Liver (tissue), 10 donors: ENCODE measurements around the gene DYNC2LI1. TPM values are rescaled to one million over a fixed set of nuclear protein-coding genes. Genes with fewer than 3 reads are reported as not detected.
A peak's percentile ranks its signal among the peaks of the same experiment; 100 is the strongest.

Source experiments
- DNase-seq: peaks from one replicate; pipeline ENCODE4 v3.0.0-alpha.2; 2017; ENCODE audit warnings: low spot score
- H3K27ac ChIP-seq, 2 donors: one replicate each; pipeline ENCODE4 v1.7.0; 2013; ENCODE audit warnings: inconsistent platforms in 2 of 2, low read length in 2 of 2, control low read depth in 1 of 2, low read depth in 1 of 2, mild to moderate bottlenecking in 1 of 2
- H3K27me3 ChIP-seq, 4 donors: one replicate each; pipeline versions ENCODE4 v1.6.1 to v1.7.0; 2013; ENCODE audit warnings: low read length in 3 of 4, inconsistent platforms in 1 of 4, mild to moderate bottlenecking in 1 of 4, moderate library complexity in 1 of 4; ENCODE audit not compliant: control insufficient read depth in 4 of 4, insufficient read depth in 4 of 4
- H3K36me3 ChIP-seq, 4 donors: one replicate each; pipeline versions ENCODE4 v1.6.1 to v1.7.0; 2013; ENCODE audit warnings: low read length in 3 of 4, mild to moderate bottlenecking in 3 of 4, low read depth in 1 of 4, moderate library complexity in 1 of 4; ENCODE audit not compliant: control insufficient read depth in 4 of 4, insufficient read depth in 3 of 4
- H3K4me1 ChIP-seq, 4 donors: one replicate each; pipeline versions ENCODE4 v1.6.1 to v1.7.0; 2013; ENCODE audit warnings: low read length in 3 of 4, mild to moderate bottlenecking in 3 of 4, moderate library complexity in 1 of 4; ENCODE audit not compliant: control insufficient read depth in 4 of 4, insufficient read depth in 4 of 4
- H3K4me3 ChIP-seq, 3 donors: one replicate each; pipeline versions ENCODE4 v1.6.1 to v1.7.0; 2013; ENCODE audit warnings: low read length in 3 of 3, control low read depth in 1 of 3, low read depth in 1 of 3, mild to moderate bottlenecking in 1 of 3
- H3K9ac ChIP-seq, 2 donors: one replicate each; pipeline ENCODE4 v1.7.0; 2013; ENCODE audit warnings: low read length in 2 of 2, mild to moderate bottlenecking in 2 of 2, moderate library complexity in 2 of 2, control low read depth in 1 of 2, low read depth in 1 of 2
- H3K9me3 ChIP-seq, 4 donors: one replicate each; pipeline versions ENCODE4 v1.6.1 to v1.7.0; 2013; ENCODE audit warnings: low read length in 3 of 4; ENCODE audit not compliant: control insufficient read depth in 4 of 4
- EGR1 ChIP-seq, 2 donors: IDR thresholded peaks; 2 replicates each; pipeline ENCODE4 v1.6.1; 2016 to 2018; ENCODE audit warnings: antibody characterized with exemption in 2 of 2, low read depth in 2 of 2
- FOXA1 ChIP-seq: IDR thresholded peaks from 2 replicates; pipeline ENCODE4 v1.6.1; 2016; ENCODE audit warnings: antibody characterized with exemption
- GABPA ChIP-seq, 2 donors: IDR thresholded peaks in 1 of 2; conservative IDR thresholded peaks in 1 of 2; 2 replicates each; pipeline ENCODE4 v1.6.1; 2016; ENCODE audit warnings: antibody characterized with exemption in 2 of 2, mild to moderate bottlenecking in 1 of 2, moderate library complexity in 1 of 2
- HNF4A ChIP-seq, 2 donors: conservative IDR thresholded peaks; 2 replicates each; pipeline ENCODE4 v1.6.1; 2016; ENCODE audit warnings: antibody characterized with exemption in 2 of 2, mild to moderate bottlenecking in 2 of 2
- HNF4G ChIP-seq: IDR thresholded peaks from 2 replicates; pipeline ENCODE4 v1.6.1; 2016; ENCODE audit warnings: antibody characterized with exemption
- JUND ChIP-seq, 2 donors: IDR thresholded peaks; 2 replicates each; pipeline ENCODE4 v1.6.1; 2016; ENCODE audit warnings: antibody characterized with exemption in 2 of 2
- RAD21 ChIP-seq, 2 donors: IDR thresholded peaks; 2 replicates each; pipeline ENCODE4 v1.6.1; 2016; ENCODE audit warnings: antibody characterized with exemption in 2 of 2, mild to moderate bottlenecking in 2 of 2
- RXRA ChIP-seq, 2 donors: IDR thresholded peaks; 2 replicates each; pipeline ENCODE4 v1.6.1; 2017 to 2018; ENCODE audit warnings: antibody characterized with exemption in 2 of 2, mild to moderate bottlenecking in 1 of 2
- SP1 ChIP-seq: IDR thresholded peaks from 2 replicates; pipeline ENCODE4 v1.6.1; 2018; ENCODE audit warnings: antibody characterized with exemption, mild to moderate bottlenecking
- TAF1 ChIP-seq: conservative IDR thresholded peaks from 2 replicates; pipeline ENCODE4 v1.6.1; 2016; ENCODE audit warnings: antibody characterized with exemption, mild to moderate bottlenecking
- WGBS: extraction: QIAGEN DNeasy Blood & Tissue Kit; methylation state at CpG from one replicate; pipeline ENCODE4 v1.1.7; 2013; 5-methylcytosine and 5-hydroxymethylcytosine counted together
- polyA plus RNA-seq, 2 donors: library from polyadenylated mRNA; stranded (reverse) in 1 of 2; unstranded in 1 of 2; fragments of 200-250 nt in 1 of 2; fragments of >200 nt in 1 of 2; fragmentation: Nextera tagmentation in 1 of 2; extraction: Ambion mirVana in 1 of 2; gene quantifications; one replicate each; pipeline versions ENCODE4 v1.2.1 to v1.2.3, GENCODE V29; 2013 to 2015
- small RNA-seq: library from RNA; depleted of rRNA; stranded (forward); fragments of <200 nt; gene quantifications from one replicate; pipeline ENCODE3, GENCODE V24; 2014
- total RNA-seq, 2 donors: library from RNA; depleted of rRNA; stranded (reverse); fragments of >200 nt; gene quantifications; one replicate each; pipeline ENCODE4 v1.2.3, GENCODE V29; 2014
- TF ChIP-seq, protein P1 (sequence below): IDR thresholded peaks from 2 replicates; pipeline ENCODE4 v1.6.1; 2016; ENCODE audit warnings: antibody characterized with exemption, mild to moderate bottlenecking
- TF ChIP-seq, protein P2 (sequence below): IDR thresholded peaks from 2 replicates; pipeline ENCODE4 v1.6.1; 2016; ENCODE audit warnings: antibody characterized with exemption
- donor health status: healthy.
- donor health status: healthy.
- donor health status: healthy.
- donor health status: healthy.
- donor health status: healthy.

DYNC2LI1 gene
- total and polyA plus RNA-seq, 4 donors, result 5.4 to 6.1 (median 5.7) TPM

DNA sequence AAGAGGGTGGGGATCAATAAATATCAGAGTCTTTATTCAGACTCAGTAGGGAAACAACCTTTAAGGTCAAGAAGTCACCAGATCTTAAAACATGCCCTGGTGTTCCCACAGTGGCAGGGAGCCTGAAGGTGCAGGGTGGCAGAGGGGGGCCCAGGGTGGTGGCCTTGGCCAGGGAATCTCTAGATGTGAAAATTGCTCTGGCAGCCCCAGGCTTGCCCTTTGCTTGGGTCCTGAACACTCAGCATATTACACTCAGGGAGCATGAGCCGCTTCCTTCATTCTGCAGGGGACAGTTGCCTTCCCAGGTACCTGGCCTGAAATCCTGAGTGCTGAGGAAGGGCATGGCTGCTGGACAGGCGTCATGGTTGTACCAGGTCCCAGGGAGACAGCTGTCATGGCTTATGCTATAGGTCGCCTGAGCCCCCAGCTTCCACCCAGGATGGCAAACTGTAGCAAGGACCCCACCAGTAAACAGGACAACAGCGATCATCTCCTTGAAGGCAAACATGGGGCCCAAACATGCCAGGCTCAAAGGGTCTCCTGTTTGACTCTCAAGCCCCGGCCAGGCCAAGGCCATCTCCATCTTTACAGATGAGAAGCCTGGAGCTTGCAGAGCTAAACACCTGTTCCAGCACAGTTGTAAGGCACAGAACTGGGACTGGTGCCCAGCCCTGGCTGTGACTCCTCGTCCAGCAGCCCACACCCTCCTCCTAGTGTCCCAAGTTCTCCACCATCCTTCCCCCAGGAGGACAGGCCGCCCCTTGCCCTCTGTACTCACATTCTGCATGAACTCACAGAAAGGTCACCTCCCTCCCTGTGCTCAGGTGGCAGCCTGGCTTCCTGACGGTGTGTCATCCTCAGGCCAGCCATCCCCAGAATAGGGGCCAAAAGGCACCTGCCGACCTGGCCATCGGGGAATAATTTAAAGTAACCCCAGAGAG, 79.6 kb downstream of the DYNC2LI1 start:
- H3K36me3 ChIP-seq, result peaks cover 6 to 36% (median 28%) of the 10 kb centered on the region in 4 donors
- WGBS, result 57% methylated on average over 10 of the region's 10 CpGs
- TF ChIP-seq SP1, result peak; percentile 49
- peak; percentile 42 to 80 for TF ChIP-seq RXRA (IDR thresholded peaks at IDR 0.05)
- peak in 1 of 2 donors; percentile 22 for TF ChIP-seq RAD21 (IDR thresholded peaks at IDR 0.05)
- no peak for TF ChIP-seq EGR1 (IDR thresholded peaks at IDR 0.05; ENCODE audit: low read depth in 2 of 2)
- peak in 1 of 2 donors; percentile 43 for TF ChIP-seq HNF4A (conservative IDR thresholded peaks at IDR 0.05)
- DNase-seq, result no peak
- no peak overlapping the region for H3K4me3 ChIP-seq
- no peaks in the 10 kb centered on the region for H3K9me3 ChIP-seq
- no peaks in the 10 kb centered on the region for H3K27me3 ChIP-seq
- no peak overlapping the region for H3K27ac ChIP-seq
- H3K9ac ChIP-seq, result no peak overlapping the region
- H3K4me1 ChIP-seq, result peaks cover 0 to 34% (median 9%) of the 10 kb centered on the region in 4 donors

DNA sequence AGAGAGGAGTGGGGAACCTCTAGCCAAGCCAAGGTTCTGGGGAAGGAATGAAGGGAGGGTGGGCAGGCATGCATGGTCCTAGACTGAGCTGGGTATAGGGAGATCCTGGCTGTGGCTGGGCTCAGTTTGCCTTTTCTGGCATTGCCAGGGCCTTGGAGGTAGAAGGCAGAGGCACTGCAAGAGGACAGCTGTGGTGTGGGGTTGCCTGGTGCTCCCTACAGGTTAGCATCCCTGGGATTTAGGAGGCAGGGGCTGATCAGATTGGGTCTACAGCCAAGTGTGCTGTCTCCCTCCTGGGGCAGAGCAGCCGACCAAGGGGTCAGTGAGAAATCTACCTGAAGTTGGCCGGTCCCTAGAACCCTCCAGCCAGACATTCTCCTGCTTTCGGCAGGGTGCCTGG, 80.8 kb downstream of the DYNC2LI1 start:
- H3K27me3 ChIP-seq, result no peaks in the 10 kb centered on the region
- H3K9me3 ChIP-seq, result no peaks in the 10 kb centered on the region
- WGBS, result 93% methylated on average over 3 of the region's 3 CpGs
- H3K9ac ChIP-seq, result no peak overlapping the region
- TF ChIP-seq EGR1 (IDR thresholded peaks at IDR 0.05; ENCODE audit: low read depth in 2 of 2), result no peak
- H3K36me3 ChIP-seq, result peaks cover 9 to 46% (median 28%) of the 10 kb centered on the region in 4 donors
- H3K4me1 ChIP-seq, result peaks cover 0 to 29% (median 9%) of the 10 kb centered on the region in 4 donors
- no peak overlapping the region for H3K4me3 ChIP-seq
- no peak for DNase-seq
- no peak overlapping the region for H3K27ac ChIP-seq

DNA sequence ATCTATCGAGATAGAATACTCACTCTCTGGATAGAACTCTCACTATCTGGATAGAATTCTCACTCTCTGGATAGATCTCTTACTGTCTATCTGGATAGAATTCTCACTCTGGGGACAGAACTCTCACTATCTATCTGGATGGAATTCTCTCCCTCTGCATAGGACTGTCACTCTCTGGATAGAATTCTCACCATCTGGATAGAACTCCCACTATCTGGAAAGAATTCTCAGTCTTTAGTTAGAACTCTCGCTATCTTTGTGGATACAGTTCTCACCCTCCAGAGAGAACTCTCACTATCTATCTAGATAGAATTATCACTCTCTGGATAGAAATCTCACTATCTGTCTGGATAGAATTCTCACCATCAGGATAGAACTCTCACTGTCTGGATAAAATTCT, 81.5 kb downstream of the DYNC2LI1 start:
- no peak overlapping the region for H3K4me3 ChIP-seq
- no peak for DNase-seq
- no peak overlapping the region for H3K27ac ChIP-seq
- no peaks in the 10 kb centered on the region for H3K27me3 ChIP-seq
- WGBS, result 88% methylated on average over 2 of the region's 2 CpGs
- H3K36me3 ChIP-seq, result peaks cover 9 to 48% (median 29%) of the 10 kb centered on the region in 4 donors
- no peaks in the 10 kb centered on the region for H3K9me3 ChIP-seq
- TF ChIP-seq, protein P1, sequence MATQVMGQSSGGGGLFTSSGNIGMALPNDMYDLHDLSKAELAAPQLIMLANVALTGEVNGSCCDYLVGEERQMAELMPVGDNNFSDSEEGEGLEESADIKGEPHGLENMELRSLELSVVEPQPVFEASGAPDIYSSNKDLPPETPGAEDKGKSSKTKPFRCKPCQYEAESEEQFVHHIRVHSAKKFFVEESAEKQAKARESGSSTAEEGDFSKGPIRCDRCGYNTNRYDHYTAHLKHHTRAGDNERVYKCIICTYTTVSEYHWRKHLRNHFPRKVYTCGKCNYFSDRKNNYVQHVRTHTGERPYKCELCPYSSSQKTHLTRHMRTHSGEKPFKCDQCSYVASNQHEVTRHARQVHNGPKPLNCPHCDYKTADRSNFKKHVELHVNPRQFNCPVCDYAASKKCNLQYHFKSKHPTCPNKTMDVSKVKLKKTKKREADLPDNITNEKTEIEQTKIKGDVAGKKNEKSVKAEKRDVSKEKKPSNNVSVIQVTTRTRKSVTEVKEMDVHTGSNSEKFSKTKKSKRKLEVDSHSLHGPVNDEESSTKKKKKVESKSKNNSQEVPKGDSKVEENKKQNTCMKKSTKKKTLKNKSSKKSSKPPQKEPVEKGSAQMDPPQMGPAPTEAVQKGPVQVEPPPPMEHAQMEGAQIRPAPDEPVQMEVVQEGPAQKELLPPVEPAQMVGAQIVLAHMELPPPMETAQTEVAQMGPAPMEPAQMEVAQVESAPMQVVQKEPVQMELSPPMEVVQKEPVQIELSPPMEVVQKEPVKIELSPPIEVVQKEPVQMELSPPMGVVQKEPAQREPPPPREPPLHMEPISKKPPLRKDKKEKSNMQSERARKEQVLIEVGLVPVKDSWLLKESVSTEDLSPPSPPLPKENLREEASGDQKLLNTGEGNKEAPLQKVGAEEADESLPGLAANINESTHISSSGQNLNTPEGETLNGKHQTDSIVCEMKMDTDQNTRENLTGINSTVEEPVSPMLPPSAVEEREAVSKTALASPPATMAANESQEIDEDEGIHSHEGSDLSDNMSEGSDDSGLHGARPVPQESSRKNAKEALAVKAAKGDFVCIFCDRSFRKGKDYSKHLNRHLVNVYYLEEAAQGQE, result no peak
- TF ChIP-seq HNF4G, result no peak
- TF ChIP-seq TAF1, result no peak
- TF ChIP-seq, protein P2, sequence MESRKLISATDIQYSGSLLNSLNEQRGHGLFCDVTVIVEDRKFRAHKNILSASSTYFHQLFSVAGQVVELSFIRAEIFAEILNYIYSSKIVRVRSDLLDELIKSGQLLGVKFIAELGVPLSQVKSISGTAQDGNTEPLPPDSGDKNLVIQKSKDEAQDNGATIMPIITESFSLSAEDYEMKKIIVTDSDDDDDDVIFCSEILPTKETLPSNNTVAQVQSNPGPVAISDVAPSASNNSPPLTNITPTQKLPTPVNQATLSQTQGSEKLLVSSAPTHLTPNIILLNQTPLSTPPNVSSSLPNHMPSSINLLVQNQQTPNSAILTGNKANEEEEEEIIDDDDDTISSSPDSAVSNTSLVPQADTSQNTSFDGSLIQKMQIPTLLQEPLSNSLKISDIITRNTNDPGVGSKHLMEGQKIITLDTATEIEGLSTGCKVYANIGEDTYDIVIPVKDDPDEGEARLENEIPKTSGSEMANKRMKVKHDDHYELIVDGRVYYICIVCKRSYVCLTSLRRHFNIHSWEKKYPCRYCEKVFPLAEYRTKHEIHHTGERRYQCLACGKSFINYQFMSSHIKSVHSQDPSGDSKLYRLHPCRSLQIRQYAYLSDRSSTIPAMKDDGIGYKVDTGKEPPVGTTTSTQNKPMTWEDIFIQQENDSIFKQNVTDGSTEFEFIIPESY, result no peak
- TF ChIP-seq JUND (IDR thresholded peaks at IDR 0.05), result no peak
- no peak for TF ChIP-seq GABPA (IDR thresholded peaks at IDR 0.05 in 1 of 2, conservative IDR thresholded peaks at IDR 0.05 in 1 of 2)
- no peak for TF ChIP-seq FOXA1
- no peak for TF ChIP-seq SP1
- H3K4me1 ChIP-seq, result peaks cover 0 to 29% (median 9%) of the 10 kb centered on the region in 4 donors
- no peak overlapping the region for H3K9ac ChIP-seq

Small RNAs within 50 kb of the gene (small RNA-seq; reads per million reads assigned to genes)
- gene RN7SKP66, result not detected

Other genes starting within 250 kb of the DYNC2LI1 start
- gene THADA, start 178.0 kb upstream of the DYNC2LI1 start, total RNA-seq, result 10 to 100 TPM; 15.8 to 37.2 TPM
- gene THADA, start 178.0 kb upstream of the DYNC2LI1 start, polyA plus RNA-seq, result 10 to 100 TPM; 12.0 to 28.8 TPM
- gene PLEKHH2, start 136.8 kb upstream of the DYNC2LI1 start, total RNA-seq, result 1 to 10 TPM; 1.4 to 3.8 TPM
- gene PLEKHH2, start 136.8 kb upstream of the DYNC2LI1 start, polyA plus RNA-seq, result under 1 TPM; 0.51 to 0.69 TPM
- under 1 TPM; 0.17 to 0.33 TPM for gene C1GALT1C1L, start 97.6 kb upstream of the DYNC2LI1 start, total RNA-seq
- under 1 TPM in 1 of 2 donors, not detected in 1; 0.07 TPM for gene C1GALT1C1L, start 97.6 kb upstream of the DYNC2LI1 start, polyA plus RNA-seq
- 10 to 100 TPM; 15.4 to 58.3 TPM for gene ABCG5, start 64.8 kb downstream of the DYNC2LI1 start, total RNA-seq
- gene ABCG5, start 64.8 kb downstream of the DYNC2LI1 start, polyA plus RNA-seq, result 10 to 100 TPM; 18.7 to 63.8 TPM
- gene ABCG8, start 64.9 kb downstream of the DYNC2LI1 start, total RNA-seq, result 10 to 100 TPM; 16.8 to 81.2 TPM
- 10 to 100 TPM; 28.1 to 46.9 TPM for gene ABCG8, start 64.9 kb downstream of the DYNC2LI1 start, polyA plus RNA-seq
- 10 to 100 TPM; 40.1 to 62.3 TPM for gene LRPPRC, start 221.9 kb downstream of the DYNC2LI1 start, total RNA-seq
- 10 to 100 TPM; 24.5 to 28.7 TPM for gene LRPPRC, start 221.9 kb downstream of the DYNC2LI1 start, polyA plus RNA-seq